HUES6 (cell line): Measurements from ENCODE around the gene BRSK2.

Experiments
- H3K27ac ChIP-seq: 2 replicates; pipeline ENCODE4 v1.7.0; 2013; ENCODE audit warnings: low read depth, mild to moderate bottlenecking, low read length, inconsistent platforms
- H3K27me3 ChIP-seq: 2 replicates; pipeline ENCODE4 v1.6.1; 2013; ENCODE audit warnings: low read length; ENCODE audit not compliant: control insufficient read depth, insufficient read depth
- H3K36me3 ChIP-seq: 2 replicates; pipeline ENCODE4 v1.6.1; 2013; ENCODE audit warnings: low read length; ENCODE audit not compliant: control insufficient read depth, insufficient read depth
- H3K4me1 ChIP-seq: 2 replicates; pipeline ENCODE4 v1.6.1; 2013; ENCODE audit warnings: low read length; ENCODE audit not compliant: control insufficient read depth, insufficient read depth
- H3K4me3 ChIP-seq: 2 replicates; pipeline ENCODE4 v1.5.1; 2013; ENCODE audit warnings: low read depth, low read length
- H3K9ac ChIP-seq: one replicate; pipeline ENCODE4 v1.6.1; 2013; ENCODE audit warnings: mild to moderate bottlenecking, low read length
- H3K9me3 ChIP-seq: 2 replicates; pipeline ENCODE4 v1.6.1; 2013; ENCODE audit warnings: low read depth, low read length; ENCODE audit not compliant: control insufficient read depth, insufficient read depth

The BRSK2 gene

DNA sequence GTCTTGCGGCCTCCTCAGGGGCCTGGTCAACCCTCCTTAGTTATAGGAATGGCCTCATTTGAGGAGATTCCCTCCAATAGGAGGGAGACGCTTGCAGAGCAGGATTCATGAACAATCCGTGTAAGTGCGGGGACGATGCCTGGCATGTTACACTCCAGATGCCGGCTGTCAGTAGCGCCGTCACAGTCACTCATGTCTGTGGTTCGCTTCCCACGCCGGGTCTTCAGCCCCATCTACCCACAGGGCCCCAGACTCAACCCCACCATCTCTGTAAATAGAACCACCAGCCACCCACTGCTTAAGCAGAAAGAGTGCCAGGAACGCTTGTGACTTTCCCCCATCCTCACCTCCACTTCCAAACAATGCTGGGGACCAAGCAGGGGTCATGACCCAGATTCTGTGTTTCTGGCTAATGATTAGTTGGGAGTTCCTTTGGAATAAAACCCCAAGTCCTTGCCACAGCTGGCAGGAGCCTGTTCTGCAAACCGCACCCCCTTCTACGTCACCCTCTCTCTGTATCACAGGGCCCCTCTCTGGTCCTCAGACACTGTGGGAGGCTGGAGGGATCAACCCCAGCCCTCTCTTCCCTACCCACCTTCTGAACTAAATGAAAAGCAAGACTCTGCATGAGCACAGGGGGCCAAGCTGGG is 41.5 kb upstream of the BRSK2 start:
- Histone ChIP-seq H3K36me3 (no peaks in the 10 kb centered on the region), H3K27ac (no peak overlapping the region), H3K4me3 (no peak overlapping the region), H3K9ac (no peak overlapping the region), H3K4me1 (peaks cover 19% of the 10 kb centered on the region), H3K9me3 (no peaks in the 10 kb centered on the region), H3K27me3 (no peaks in the 10 kb centered on the region)

DNA sequence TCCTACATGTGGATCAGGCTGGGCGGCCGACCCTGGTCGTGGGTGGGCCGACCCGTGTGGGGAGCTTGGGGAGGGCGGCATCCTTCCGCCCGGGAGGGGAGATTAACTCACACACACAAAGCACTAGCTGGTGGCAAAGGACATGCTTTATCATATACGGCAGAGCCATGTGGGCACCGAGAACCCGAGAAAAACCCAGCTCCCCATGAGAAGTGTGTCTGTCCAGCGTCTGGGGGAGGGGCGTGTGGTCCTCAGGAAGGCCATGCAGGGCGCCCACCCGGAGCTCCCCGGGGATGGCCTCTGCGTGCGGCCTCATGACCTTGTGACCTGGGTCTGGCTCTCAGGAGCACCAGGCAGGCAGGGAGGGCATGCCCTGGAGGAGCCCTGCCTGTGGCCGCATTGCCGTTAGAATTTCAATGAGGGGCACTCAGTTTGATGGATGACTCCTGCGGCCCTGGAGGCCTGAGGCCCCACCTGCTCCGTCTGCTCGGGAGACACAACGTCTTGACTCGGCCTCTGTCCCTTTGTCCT is 40.9 kb upstream of the BRSK2 start:
- Histone ChIP-seq H3K36me3 (no peaks in the 10 kb centered on the region), H3K27ac (no peak overlapping the region), H3K9ac (no peak overlapping the region), H3K4me1 (peaks cover 19% of the 10 kb centered on the region), H3K4me3 (no peak overlapping the region), H3K27me3 (no peaks in the 10 kb centered on the region), H3K9me3 (no peaks in the 10 kb centered on the region)

GRCh38 chr11:1349327-1350041 is 40.2 kb upstream of the BRSK2 start:
- H3K4me1 ChIP-seq, result peaks cover 19% of the 10 kb centered on the region
- H3K36me3 ChIP-seq, result no peaks in the 10 kb centered on the region
- H3K9me3 ChIP-seq, result no peaks in the 10 kb centered on the region
- H3K27me3 ChIP-seq, result no peaks in the 10 kb centered on the region
- no peak overlapping the region for H3K4me3 ChIP-seq
- no peak overlapping the region for H3K9ac ChIP-seq
- H3K27ac ChIP-seq, result no peak overlapping the region

GRCh38 chr11:1350086-1350725 is 39.5 kb upstream of the BRSK2 start:
- peaks cover 19% of the 10 kb centered on the region for H3K4me1 ChIP-seq
- H3K9ac ChIP-seq, result no peak overlapping the region
- H3K36me3 ChIP-seq, result no peaks in the 10 kb centered on the region
- H3K27me3 ChIP-seq, result no peaks in the 10 kb centered on the region
- H3K4me3 ChIP-seq, result no peak overlapping the region
- H3K27ac ChIP-seq, result no peak overlapping the region
- H3K9me3 ChIP-seq, result no peaks in the 10 kb centered on the region; the same call in 1 of the 2 replicates

GRCh38 chr11:1351278-1351937 is 38.3 kb upstream of the BRSK2 start:
- Histone ChIP-seq H3K9ac (peak overlapping the region; percentile 88), H3K27ac (peak overlapping the region; percentile 87; the same call in 1 of the 2 replicates)

GRCh38 chr11:1352696-1353382 is 36.9 kb upstream of the BRSK2 start:
- Histone ChIP-seq H3K4me1 (peaks cover 19% of the 10 kb centered on the region), H3K27me3 (no peaks in the 10 kb centered on the region), H3K9ac (no peak overlapping the region), H3K27ac (no peak overlapping the region), H3K4me3 (no peak overlapping the region), H3K9me3 (no peaks in the 10 kb centered on the region; the same call in 1 of the 2 replicates), H3K36me3 (no peaks in the 10 kb centered on the region)

More at GRCh38 chr11:1351278-1351937, 38.3 kb upstream of the BRSK2 start:
- Histone ChIP-seq H3K4me3 (no peak overlapping the region), H3K27me3 (no peaks in the 10 kb centered on the region), H3K9me3 (no peaks in the 10 kb centered on the region; the same call in 1 of the 2 replicates), H3K36me3 (no peaks in the 10 kb centered on the region), H3K4me1 (peaks cover 19% of the 10 kb centered on the region)

DNA sequence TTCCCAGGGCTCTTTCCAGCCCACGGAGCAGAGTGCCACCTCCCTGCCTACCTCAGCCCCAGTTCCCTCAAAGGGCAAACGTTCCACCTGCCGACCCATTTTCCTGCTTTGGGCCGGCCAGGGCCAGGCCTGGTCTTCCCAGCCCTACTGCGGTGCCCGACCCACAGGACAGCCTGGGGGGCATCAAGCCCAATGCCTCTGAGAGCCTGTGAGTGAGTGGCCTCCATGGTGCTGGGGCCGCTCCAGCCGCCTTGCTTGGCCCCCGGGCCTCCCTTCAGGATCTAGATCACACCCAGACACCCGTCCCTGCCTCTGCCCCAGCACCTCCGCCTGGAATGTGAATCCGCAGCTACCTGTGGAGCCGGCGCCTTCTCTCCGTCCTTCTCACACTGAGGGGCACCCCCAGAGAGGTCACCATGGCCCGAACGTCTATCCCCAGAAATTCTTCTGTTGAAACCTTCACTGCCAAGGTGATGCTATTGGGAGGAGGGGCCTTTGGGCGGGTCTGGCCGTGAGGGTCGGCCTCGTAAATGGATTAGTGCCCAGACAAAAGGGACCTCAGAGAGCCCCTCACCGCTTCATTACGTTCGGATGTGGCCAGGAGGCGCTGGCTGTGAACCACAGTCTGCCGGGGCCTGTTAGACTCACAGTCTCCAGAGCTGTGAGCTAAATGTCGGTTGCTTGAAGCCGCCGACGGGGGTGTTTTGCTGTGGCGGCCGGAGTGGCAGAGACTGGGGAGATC is 36.2 kb upstream of the BRSK2 start:
- no peaks in the 10 kb centered on the region for H3K36me3 ChIP-seq
- no peaks in the 10 kb centered on the region for H3K27me3 ChIP-seq
- no peaks in the 10 kb centered on the region; the same call in 1 of the 2 replicates for H3K9me3 ChIP-seq
- H3K27ac ChIP-seq, result no peak overlapping the region
- H3K4me3 ChIP-seq, result no peak overlapping the region
- H3K4me1 ChIP-seq, result peaks cover 19% of the 10 kb centered on the region
- no peak overlapping the region for H3K9ac ChIP-seq

DNA sequence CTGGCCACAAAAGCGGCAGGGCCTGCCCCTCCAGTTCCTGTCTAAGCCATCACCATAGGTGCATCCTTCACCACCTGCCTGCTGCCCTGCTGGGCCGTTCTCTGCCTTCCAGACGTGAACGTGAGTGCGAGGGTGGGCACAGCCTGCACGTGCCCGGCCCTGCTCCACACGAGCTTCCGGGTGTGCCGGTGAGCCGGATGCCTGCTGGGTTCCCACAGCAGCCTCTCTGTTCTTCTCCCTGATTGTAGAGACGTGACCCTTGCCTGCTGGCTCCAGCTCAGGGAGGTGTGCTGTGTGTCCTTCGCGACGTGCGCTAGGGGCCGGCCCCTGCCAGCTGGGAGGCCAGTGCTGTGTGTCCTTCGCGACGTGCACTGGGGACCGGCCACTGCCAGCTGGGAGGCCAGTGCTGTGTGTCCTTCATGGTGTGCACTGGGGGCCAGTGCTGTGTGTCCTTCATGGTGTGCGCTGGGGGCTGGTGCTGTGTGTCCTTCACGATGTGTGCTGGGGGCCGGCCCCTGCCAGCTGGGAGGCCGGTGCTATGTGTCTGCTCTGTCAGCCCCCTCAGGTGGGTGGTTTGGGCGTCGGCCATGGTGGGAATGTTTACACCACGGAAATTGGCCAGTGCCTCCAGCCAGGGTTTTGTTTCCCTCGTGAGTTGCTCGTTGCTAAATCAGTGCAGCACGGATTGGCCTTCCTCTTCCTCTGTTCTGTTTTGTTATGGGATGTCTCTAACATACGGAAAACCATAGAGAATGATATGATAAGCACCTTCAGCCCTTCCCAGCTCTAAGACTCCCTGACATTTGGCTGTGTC is 35.4 kb upstream of the BRSK2 start:
- H3K4me1 ChIP-seq, result peaks cover 12% of the 10 kb centered on the region
- no peak overlapping the region for H3K9ac ChIP-seq
- H3K27me3 ChIP-seq, result no peaks in the 10 kb centered on the region
- H3K4me3 ChIP-seq, result no peak overlapping the region
- H3K27ac ChIP-seq, result no peak overlapping the region
- no peaks in the 10 kb centered on the region; the same call in 1 of the 2 replicates for H3K9me3 ChIP-seq
- H3K36me3 ChIP-seq, result no peaks in the 10 kb centered on the region

DNA sequence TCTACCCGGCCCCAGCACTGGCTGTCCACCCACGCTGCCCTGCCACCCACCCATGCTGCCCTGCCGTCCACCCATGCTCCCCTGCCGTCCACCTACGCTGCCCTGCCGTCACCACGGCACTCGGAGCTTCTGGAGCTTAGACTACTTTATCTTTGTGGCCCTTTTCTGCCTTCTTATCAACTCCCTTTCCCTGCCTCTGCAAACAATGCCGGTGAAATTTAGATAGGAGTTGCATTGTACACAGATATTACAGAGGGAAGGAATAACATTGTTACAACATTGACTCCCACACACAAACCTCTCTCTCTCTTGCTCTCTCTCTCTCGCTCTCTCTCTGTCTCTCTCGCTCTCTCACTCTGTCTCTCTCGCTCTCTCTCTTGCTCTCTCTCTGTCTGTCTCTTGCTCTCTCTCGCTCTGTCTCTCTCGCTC is 33.7 kb upstream of the BRSK2 start:
- Histone ChIP-seq H3K27ac (no peak overlapping the region), H3K27me3 (no peaks in the 10 kb centered on the region), H3K4me1 (peaks cover 4% of the 10 kb centered on the region; the same call in 1 of the 2 replicates), H3K9ac (no peak overlapping the region), H3K9me3 (peaks cover 14% of the 10 kb centered on the region), H3K4me3 (no peak overlapping the region), H3K36me3 (no peaks in the 10 kb centered on the region)
